ENCODE results near the gene RGS1.

The RGS1 gene

GRCh38 chr1:192554904-192555303 is 20.7 kb upstream of the RGS1 start:
- no peak for DNase-seq

GRCh38 chr1:192555399-192555798 is 20.2 kb upstream of the RGS1 start:
- DNase-seq: no peak

GRCh38 chr1:192557841-192558595 is 17.6 kb upstream of the RGS1 start:
- no peak for DNase-seq

- DNase-seq: no peak
These were observed 16.2 kb upstream of the RGS1 start for GRCh38 chr1:192559115-192560006.

GRCh38 chr1:192561301-192561700 is 14.3 kb upstream of the RGS1 start:
- DNase-seq: no peak

GRCh38 chr1:192563129-192563528 is 12.4 kb upstream of the RGS1 start:
- DNase-seq: no peak

GRCh38 chr1:192564099-192564498 is 11.5 kb upstream of the RGS1 start:
- no peak for DNase-seq

- no peak for DNase-seq
These were observed 9.6 kb upstream of the RGS1 start for GRCh38 chr1:192565946-192566345.

- DNase-seq: no peak
These were observed 8.9 kb upstream of the RGS1 start for GRCh38 chr1:192566657-192567056.

- DNase-seq: no peak
These were observed 7.5 kb upstream of the RGS1 start for GRCh38 chr1:192568063-192568462.

- no peak for DNase-seq
These were observed 3.9 kb upstream of the RGS1 start for GRCh38 chr1:192571668-192572067.

- no peak for DNase-seq
These were observed 2.1 kb upstream of the RGS1 start for GRCh38 chr1:192573499-192573898.

GRCh38 chr1:192574073-192574472 is 1.5 kb upstream of the RGS1 start:
- no peak for DNase-seq

GRCh38 chr1:192576190-192577144 is 894 bp downstream of the RGS1 start:
- DNase-seq: no peak

GRCh38 chr1:192577145-192578140 is 1.9 kb downstream of the RGS1 start:
- no peak for DNase-seq

GRCh38 chr1:192578144-192578909 is 2.8 kb downstream of the RGS1 start:
- no peak for DNase-seq

- no peak for DNase-seq
These were observed 3.6 kb downstream of the RGS1 start for GRCh38 chr1:192579010-192579738.

- DNase-seq: no peak
These were observed 4.9 kb downstream of the RGS1 start for GRCh38 chr1:192580351-192580962.

GRCh38 chr1:192581131-192581927 is 5.8 kb downstream of the RGS1 start:
- DNase-seq: no peak

All from CD4-positive, alpha-beta T cell treated with Interferon gamma for 1 hour (primary cell).